ENCODE measurements around the gene MAP3K15.

DNA sequence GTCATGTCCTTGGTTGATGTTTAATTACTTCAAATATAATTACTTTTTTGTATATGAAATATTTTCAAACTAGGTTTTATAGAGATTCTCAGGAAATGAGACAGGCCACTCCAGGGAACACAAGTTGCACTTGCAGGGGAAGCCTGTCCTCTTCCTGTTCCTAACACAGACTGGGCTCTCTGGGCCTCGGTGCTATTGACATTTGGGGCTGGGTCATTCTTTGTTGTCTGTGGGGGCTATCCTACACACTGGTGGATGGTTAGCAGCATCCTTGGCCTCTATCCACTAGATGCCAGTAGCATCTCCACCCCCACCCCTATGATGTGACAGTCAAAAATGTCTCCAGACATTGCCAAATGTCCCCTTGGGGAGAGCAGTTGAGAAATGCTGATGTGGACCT, 49.3 kb upstream of the MAP3K15 start:
- TF ChIP-seq, protein P1, sequence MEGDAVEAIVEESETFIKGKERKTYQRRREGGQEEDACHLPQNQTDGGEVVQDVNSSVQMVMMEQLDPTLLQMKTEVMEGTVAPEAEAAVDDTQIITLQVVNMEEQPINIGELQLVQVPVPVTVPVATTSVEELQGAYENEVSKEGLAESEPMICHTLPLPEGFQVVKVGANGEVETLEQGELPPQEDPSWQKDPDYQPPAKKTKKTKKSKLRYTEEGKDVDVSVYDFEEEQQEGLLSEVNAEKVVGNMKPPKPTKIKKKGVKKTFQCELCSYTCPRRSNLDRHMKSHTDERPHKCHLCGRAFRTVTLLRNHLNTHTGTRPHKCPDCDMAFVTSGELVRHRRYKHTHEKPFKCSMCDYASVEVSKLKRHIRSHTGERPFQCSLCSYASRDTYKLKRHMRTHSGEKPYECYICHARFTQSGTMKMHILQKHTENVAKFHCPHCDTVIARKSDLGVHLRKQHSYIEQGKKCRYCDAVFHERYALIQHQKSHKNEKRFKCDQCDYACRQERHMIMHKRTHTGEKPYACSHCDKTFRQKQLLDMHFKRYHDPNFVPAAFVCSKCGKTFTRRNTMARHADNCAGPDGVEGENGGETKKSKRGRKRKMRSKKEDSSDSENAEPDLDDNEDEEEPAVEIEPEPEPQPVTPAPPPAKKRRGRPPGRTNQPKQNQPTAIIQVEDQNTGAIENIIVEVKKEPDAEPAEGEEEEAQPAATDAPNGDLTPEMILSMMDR (conservative IDR thresholded peaks at IDR 0.05; ENCODE audit: low read depth, low read length) = no peak
- no peak for TF ChIP-seq EZH2 (IDR thresholded peaks at IDR 0.05; ENCODE audit: borderline replicate concordance, low read depth, low read length, poor library complexity, severe bottlenecking)
